ENCODE results near the gene TCTN1. TPM values are rescaled to one million over a fixed set of nuclear protein-coding genes. Genes with fewer than 3 reads are reported as not detected.

TCTN1 gene
- total and polyA plus RNA-seq, 2 of the 13 experiments (the other 11 are each of a cell fraction or from before 2014, with no cell fraction given) = 13.6 to 16.0 TPM

DNA sequence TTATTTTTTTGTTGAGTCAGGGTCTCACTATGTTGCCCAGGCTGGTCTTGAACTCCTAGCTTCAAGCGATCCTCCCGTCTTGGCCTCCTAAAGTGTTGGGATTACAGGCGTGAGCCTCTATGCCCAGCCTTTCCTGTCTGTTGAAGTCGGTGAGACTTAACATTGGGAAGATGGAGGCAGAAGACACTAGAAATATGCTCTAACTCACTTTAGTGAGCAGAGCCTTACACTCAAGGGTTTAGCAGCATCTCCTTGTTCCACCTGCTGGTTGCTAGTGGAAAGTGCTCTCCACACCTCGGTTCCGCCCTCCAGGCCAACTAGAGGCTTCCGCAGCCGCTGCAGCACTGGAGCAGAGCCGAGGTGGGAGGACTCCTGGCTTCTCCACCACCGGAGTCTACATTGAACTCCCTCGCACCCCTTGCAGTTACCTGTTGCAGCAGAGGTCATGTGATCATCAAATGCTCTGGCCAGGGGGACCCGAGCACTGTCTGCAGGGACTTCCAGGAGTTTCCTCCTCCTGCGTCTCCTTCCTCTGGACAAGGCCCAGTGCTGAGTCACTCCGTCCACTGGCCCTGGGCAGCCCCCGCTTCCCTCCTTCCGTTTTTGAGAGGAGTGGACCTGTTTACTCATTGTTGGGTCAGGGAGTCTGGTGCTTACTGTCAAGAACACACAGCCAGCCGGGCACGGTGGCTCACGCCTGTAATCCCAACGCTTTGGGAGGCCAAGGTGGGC lies 84.4 kb downstream of the TCTN1 start (continued):
- TF ChIP-seq MED1 (CRISPR knock-in tag; IDR thresholded peaks at IDR 0.05) (no peak; the same call in 1 of the 2 replicates), SSRP1 (CRISPR knock-in tag; IDR thresholded peaks at IDR 0.05) (no peak), NAIF1 (CRISPR knock-in tag; IDR thresholded peaks at IDR 0.05; ENCODE audit: borderline replicate concordance) (no peak), ASH2L (IDR thresholded peaks at IDR 0.05; ENCODE audit: insufficient read length, low read depth, low read length) (no peak), RARG (CRISPR knock-in tag; IDR thresholded peaks at IDR 0.05; ENCODE audit: low read depth) (no peak), REPIN1 (CRISPR knock-in tag; IDR thresholded peaks at IDR 0.05; ENCODE audit: borderline replicate concordance, low read depth) (peak; percentile 72; the same call in 1 of the 2 replicates), NBN (conservative IDR thresholded peaks at IDR 0.05) (no peak), KDM3A (CRISPR knock-in tag; IDR thresholded peaks at IDR 0.05; ENCODE audit: low read depth) (peak; percentile 29; the same call in 1 of the 2 replicates), ZNF737 (CRISPR knock-in tag; IDR thresholded peaks at IDR 0.05; ENCODE audit: borderline replicate concordance) (no peak), MIER2 (CRISPR knock-in tag; IDR thresholded peaks at IDR 0.05) (peak; percentile 32; the same call in 1 of the 2 replicates), SMARCC2 (IDR thresholded peaks at IDR 0.05) (no peak), FOXA1 (IDR thresholded peaks at IDR 0.05) (no peak), FOXA1 (CRISPR knock-in tag; IDR thresholded peaks at IDR 0.05) (0 out of 2 replicates have a peak, but pooled peaks have one; percentile 9), CCAR2 (optimal IDR thresholded peaks at IDR 0.05; ENCODE audit: low read depth, low read length) (no peak), ZEB1 (IDR thresholded peaks at IDR 0.05; ENCODE audit: insufficient replicate concordance, low read depth) (no peak), ZNF720 (CRISPR knock-in tag; IDR thresholded peaks at IDR 0.05) (no peak), ZNF530 (CRISPR knock-in tag; IDR thresholded peaks at IDR 0.05; ENCODE audit: low read depth) (no peak)
- TF ChIP-seq, protein P1, sequence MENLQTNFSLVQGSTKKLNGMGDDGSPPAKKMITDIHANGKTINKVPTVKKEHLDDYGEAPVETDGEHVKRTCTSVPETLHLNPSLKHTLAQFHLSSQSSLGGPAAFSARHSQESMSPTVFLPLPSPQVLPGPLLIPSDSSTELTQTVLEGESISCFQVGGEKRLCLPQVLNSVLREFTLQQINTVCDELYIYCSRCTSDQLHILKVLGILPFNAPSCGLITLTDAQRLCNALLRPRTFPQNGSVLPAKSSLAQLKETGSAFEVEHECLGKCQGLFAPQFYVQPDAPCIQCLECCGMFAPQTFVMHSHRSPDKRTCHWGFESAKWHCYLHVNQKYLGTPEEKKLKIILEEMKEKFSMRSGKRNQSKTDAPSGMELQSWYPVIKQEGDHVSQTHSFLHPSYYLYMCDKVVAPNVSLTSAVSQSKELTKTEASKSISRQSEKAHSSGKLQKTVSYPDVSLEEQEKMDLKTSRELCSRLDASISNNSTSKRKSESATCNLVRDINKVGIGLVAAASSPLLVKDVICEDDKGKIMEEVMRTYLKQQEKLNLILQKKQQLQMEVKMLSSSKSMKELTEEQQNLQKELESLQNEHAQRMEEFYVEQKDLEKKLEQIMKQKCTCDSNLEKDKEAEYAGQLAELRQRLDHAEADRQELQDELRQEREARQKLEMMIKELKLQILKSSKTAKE (CRISPR knock-in tag; IDR thresholded peaks at IDR 0.05; ENCODE audit: borderline replicate concordance) = no peak
- TF ChIP-seq, protein P2, sequence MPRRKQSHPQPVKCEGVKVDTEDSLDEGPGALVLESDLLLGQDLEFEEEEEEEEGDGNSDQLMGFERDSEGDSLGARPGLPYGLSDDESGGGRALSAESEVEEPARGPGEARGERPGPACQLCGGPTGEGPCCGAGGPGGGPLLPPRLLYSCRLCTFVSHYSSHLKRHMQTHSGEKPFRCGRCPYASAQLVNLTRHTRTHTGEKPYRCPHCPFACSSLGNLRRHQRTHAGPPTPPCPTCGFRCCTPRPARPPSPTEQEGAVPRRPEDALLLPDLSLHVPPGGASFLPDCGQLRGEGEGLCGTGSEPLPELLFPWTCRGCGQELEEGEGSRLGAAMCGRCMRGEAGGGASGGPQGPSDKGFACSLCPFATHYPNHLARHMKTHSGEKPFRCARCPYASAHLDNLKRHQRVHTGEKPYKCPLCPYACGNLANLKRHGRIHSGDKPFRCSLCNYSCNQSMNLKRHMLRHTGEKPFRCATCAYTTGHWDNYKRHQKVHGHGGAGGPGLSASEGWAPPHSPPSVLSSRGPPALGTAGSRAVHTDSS (CRISPR knock-in tag; conservative IDR thresholded peaks at IDR 0.05) = no peak
- TF ChIP-seq, protein P3, sequence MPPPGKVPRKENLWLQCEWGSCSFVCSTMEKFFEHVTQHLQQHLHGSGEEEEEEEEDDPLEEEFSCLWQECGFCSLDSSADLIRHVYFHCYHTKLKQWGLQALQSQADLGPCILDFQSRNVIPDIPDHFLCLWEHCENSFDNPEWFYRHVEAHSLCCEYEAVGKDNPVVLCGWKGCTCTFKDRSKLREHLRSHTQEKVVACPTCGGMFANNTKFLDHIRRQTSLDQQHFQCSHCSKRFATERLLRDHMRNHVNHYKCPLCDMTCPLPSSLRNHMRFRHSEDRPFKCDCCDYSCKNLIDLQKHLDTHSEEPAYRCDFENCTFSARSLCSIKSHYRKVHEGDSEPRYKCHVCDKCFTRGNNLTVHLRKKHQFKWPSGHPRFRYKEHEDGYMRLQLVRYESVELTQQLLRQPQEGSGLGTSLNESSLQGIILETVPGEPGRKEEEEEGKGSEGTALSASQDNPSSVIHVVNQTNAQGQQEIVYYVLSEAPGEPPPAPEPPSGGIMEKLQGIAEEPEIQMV (CRISPR knock-in tag; IDR thresholded peaks at IDR 0.05; ENCODE audit: low read depth) = no peak
- TF ChIP-seq, protein P4, sequence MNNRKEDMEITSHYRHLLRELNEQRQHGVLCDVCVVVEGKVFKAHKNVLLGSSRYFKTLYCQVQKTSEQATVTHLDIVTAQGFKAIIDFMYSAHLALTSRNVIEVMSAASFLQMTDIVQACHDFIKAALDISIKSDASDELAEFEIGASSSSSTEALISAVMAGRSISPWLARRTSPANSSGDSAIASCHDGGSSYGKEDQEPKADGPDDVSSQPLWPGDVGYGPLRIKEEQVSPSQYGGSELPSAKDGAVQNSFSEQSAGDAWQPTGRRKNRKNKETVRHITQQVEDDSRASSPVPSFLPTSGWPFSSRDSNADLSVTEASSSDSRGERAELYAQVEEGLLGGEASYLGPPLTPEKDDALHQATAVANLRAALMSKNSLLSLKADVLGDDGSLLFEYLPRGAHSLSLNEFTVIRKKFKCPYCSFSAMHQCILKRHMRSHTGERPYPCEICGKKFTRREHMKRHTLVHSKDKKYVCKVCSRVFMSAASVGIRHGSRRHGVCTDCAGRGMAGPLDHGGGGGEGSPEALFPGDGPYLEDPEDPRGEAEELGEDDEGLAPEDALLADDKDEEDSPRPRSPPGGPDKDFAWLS (CRISPR knock-in tag; IDR thresholded peaks at IDR 0.05; ENCODE audit: borderline replicate concordance) = no peak
- TF ChIP-seq, protein P5, sequence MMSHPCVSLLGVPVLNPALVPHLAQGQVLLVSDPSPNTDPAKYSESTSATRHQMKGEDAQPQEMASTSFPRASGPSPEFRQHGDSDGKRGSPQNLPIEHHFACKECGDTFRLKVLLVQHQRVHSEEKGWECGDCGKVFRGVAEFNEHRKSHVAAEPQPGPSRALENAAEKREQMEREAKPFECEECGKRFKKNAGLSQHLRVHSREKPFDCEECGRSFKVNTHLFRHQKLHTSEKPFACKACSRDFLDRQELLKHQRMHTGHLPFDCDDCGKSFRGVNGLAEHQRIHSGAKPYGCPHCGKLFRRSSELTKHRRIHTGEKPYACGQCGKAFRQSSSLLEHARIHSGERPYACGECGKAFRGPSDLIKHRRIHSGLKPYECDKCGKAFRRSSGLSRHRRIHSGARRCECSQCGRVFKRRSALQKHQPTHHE (CRISPR knock-in tag; IDR thresholded peaks at IDR 0.05; ENCODE audit: borderline replicate concordance) = no peak
